Activated naive CD8-positive, alpha-beta T cell treated with anti-CD3 and anti-CD28 coated beads for 36 hours (primary cell): ENCODE data around the gene HGF. TPM values are rescaled to one million over a fixed set of nuclear protein-coding genes. Genes with fewer than 3 reads are reported as not detected.
"Not testable (repeated sequence)": the region's sequence is repeated elsewhere in the genome, so short reads cannot be mapped to it uniquely, and the experiment has no call there.

Source experiments
- DNase-seq: peaks from one replicate; pipeline ENCODE4 v3.0.0; 2021
- H3K27ac Mint-ChIP-seq: one replicate; pipeline ENCODE4 v1.8.0; 2022; ENCODE audit warnings: mild to moderate bottlenecking, moderate library complexity, mixed read lengths
- H3K27me3 Mint-ChIP-seq: one replicate; pipeline ENCODE4 v1.8.0; 2022; ENCODE audit warnings: mild to moderate bottlenecking, mixed read lengths
- H3K36me3 Mint-ChIP-seq: one replicate; pipeline ENCODE4 v1.8.0; 2021; ENCODE audit warnings: mild to moderate bottlenecking, mixed read lengths
- H3K4me1 Mint-ChIP-seq: one replicate; pipeline ENCODE4 v1.8.0; 2021; ENCODE audit warnings: mixed read lengths
- H3K4me3 Mint-ChIP-seq: one replicate; pipeline ENCODE4 v1.8.0; 2022; ENCODE audit warnings: mild to moderate bottlenecking, moderate library complexity, mixed read lengths
- H3K9me3 Mint-ChIP-seq: one replicate; pipeline ENCODE4 v1.8.0; 2022; ENCODE audit warnings: mixed read lengths
- total RNA-seq, 2 experiments: library from RNA; stranded (reverse); gene quantifications; one replicate each; pipeline ENCODE4 v1.2.3, GENCODE V29; 2021

The HGF gene
- total RNA-seq = not detected

GRCh38 chr7:81769891-81770727 lies at the start of gene HGF:
Gene HGF, minus strand, starts transcription at chr7:81770047. Its CDS starts 76 bp downstream, at chr7:81769971.
- no peak within 1 kb of the TSS for H3K4me3 Mint-ChIP-seq
- H3K27ac Mint-ChIP-seq = no peak within 1 kb of the TSS
- H3K4me1 Mint-ChIP-seq = no peaks in the 10 kb centered on the region

GRCh38 chr7:81816312-81816711 lies 46.5 kb upstream of the HGF start:
- no peaks in the 10 kb centered on the region for H3K27me3 Mint-ChIP-seq
- no peak overlapping the region for H3K27ac Mint-ChIP-seq
- H3K36me3 Mint-ChIP-seq = no peaks in the 10 kb centered on the region
- H3K9me3 Mint-ChIP-seq = no peaks in the 10 kb centered on the region
- H3K4me1 Mint-ChIP-seq = no peaks in the 10 kb centered on the region
- no peak overlapping the region for H3K4me3 Mint-ChIP-seq
- DNase-seq = no peak

More at GRCh38 chr7:81769891-81770727, at the start of gene HGF:
- Mint-ChIP-seq H3K27me3 (peaks cover 15% of the 10 kb centered on the region), H3K36me3 (no peaks in the 10 kb centered on the region), H3K9me3 (no peaks in the 10 kb centered on the region)
- no peak for DNase-seq

GRCh38 chr7:81812866-81813476 lies 43.1 kb upstream of the HGF start:
- not testable (repeated sequence) for H3K36me3 Mint-ChIP-seq, H3K4me3 Mint-ChIP-seq, H3K27me3 Mint-ChIP-seq, H3K9me3 Mint-ChIP-seq, H3K27ac Mint-ChIP-seq, H3K4me1 Mint-ChIP-seq, DNase-seq

DNA sequence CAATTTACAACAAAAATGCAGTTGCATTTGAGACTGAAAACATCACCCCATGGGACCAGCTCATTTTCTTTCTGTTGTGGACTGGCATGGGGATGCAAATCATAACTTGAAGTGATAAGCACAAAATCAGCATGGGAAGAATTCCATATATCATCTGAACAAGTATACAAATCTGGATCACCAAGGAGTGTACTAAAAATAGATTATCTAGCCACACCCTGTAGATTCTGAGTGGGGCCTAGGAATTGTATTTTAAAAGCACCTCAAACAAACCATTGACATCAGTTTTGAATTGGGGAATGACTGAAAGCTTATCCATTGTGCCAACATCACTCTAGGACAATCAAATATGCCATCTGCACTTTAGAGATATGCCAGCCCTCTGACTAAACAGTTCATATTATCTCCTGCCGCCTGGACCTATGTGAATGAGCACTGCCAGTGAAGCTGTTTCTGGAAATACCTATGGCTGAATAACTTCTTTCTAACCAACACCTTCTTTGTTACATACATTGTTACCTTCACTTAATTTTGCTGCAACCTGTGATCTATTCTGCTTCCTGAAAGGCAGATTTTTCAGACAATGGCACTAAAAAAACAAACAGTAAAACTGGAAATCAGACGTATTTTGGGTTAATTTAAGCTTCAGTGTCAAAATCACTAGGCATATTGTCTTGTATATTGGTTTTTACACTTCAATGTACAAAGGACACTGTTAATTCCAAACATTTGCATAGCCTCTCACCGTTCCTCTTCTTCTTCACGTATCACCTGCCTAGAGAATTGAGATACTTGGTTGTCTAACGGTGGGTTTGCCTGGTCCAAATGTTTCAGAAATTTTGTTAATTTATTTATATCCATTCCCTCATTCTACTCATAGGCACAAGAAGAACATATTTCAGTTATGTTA lies 42.4 kb upstream of the HGF start:
- Mint-ChIP-seq H3K4me3 (no peak overlapping the region), H3K9me3 (peaks cover 3% of the 10 kb centered on the region), H3K27me3 (no peaks in the 10 kb centered on the region), H3K4me1 (no peaks in the 10 kb centered on the region), H3K36me3 (no peaks in the 10 kb centered on the region), H3K27ac (no peak overlapping the region)
- no peak for DNase-seq

GRCh38 chr7:81810476-81811155 lies 40.8 kb upstream of the HGF start:
- H3K4me3 Mint-ChIP-seq = no peak overlapping the region
- no peak for DNase-seq
- H3K27ac Mint-ChIP-seq = no peak overlapping the region
- peaks cover 3% of the 10 kb centered on the region for H3K9me3 Mint-ChIP-seq
- H3K36me3 Mint-ChIP-seq = no peaks in the 10 kb centered on the region
- no peaks in the 10 kb centered on the region for H3K27me3 Mint-ChIP-seq
- no peaks in the 10 kb centered on the region for H3K4me1 Mint-ChIP-seq

DNA sequence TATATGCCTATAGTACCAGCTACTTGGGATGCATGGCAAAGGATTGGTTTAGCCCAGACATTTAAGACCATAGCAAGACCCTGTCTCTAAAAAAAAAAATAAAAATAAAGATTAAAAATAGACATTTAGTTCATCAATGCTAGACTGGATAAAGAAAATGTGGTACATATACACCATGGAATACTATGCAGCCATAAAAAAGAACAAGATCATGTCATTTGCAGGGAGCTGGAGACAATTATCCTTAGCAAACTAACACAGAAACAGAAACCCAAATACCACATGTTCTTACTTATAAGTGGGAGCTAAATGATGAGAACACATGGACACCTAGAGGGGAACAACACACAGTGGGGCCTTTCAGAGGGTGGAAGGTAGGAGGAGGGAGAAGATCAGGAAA lies 38.5 kb upstream of the HGF start:
- H3K27ac Mint-ChIP-seq, H3K9me3 Mint-ChIP-seq, H3K27me3 Mint-ChIP-seq, H3K4me1 Mint-ChIP-seq, H3K4me3 Mint-ChIP-seq, H3K36me3 Mint-ChIP-seq, DNase-seq: not testable (repeated sequence)

DNA sequence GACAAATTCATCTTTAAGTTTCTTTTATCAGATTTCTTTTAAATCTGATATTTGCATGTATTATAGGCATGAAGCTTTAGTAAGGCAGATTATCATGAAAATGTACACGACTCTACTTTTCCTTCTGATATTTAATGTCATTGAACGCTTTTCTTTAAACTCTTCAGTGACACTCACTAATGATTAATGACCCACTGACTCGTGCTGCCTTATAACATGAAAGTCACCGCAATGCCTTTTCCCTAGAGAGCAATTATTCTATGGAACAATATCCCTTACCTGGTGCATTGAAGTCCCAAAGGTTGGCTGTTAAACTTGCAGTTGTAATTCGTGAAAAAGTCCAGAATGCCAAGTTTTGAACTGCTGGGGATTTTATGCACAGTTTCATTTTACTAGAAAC lies 33.4 kb upstream of the HGF start:
- Mint-ChIP-seq H3K4me3 (no peak overlapping the region), H3K4me1 (no peaks in the 10 kb centered on the region), H3K9me3 (peaks cover under 1% of the 10 kb centered on the region), H3K36me3 (no peaks in the 10 kb centered on the region), H3K27me3 (no peaks in the 10 kb centered on the region), H3K27ac (no peak overlapping the region)
- DNase-seq = no peak

DNA sequence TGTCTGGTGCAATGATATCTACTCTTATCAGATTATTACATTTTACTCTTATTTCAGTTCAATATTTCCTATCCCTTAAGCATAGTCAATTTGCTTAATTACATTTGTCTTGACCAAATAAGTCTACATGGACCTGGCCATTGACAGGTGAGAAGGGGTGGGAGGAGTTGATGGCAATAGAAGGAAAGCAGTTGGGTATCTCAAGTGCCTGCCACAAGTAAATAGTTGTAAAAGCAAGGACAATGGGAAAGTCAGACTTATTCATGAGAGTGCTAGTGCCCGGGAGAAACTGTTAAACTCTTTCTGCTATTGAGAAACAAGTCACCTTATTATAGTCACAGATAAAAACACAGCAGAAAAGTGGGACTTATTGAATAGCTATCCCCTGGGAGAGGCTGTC lies 32.4 kb upstream of the HGF start:
- DNase-seq = no peak
- Mint-ChIP-seq H3K36me3 (no peaks in the 10 kb centered on the region), H3K4me1 (no peaks in the 10 kb centered on the region), H3K27me3 (no peaks in the 10 kb centered on the region), H3K4me3 (no peak overlapping the region), H3K27ac (no peak overlapping the region), H3K9me3 (no peaks in the 10 kb centered on the region)

- Mint-ChIP-seq H3K27ac (no peak overlapping the region), H3K9me3 (no peaks in the 10 kb centered on the region), H3K4me3 (no peak overlapping the region), H3K36me3 (no peaks in the 10 kb centered on the region), H3K27me3 (no peaks in the 10 kb centered on the region), H3K4me1 (no peaks in the 10 kb centered on the region)
- no peak for DNase-seq
These were observed 31.7 kb upstream of the HGF start for GRCh38 chr7:81801532-81801931.

- Mint-ChIP-seq H3K4me1 (no peaks in the 10 kb centered on the region), H3K9me3 (no peaks in the 10 kb centered on the region), H3K4me3 (no peak overlapping the region), H3K27me3 (no peaks in the 10 kb centered on the region), H3K36me3 (no peaks in the 10 kb centered on the region), H3K27ac (no peak overlapping the region)
- DNase-seq = no peak
These were observed 22.0 kb upstream of the HGF start for GRCh38 chr7:81791568-81792518.

- H3K4me1 Mint-ChIP-seq = no peaks in the 10 kb centered on the region
- no peak for DNase-seq
- no peak overlapping the region for H3K27ac Mint-ChIP-seq
- no peak overlapping the region for H3K4me3 Mint-ChIP-seq
- no peaks in the 10 kb centered on the region for H3K27me3 Mint-ChIP-seq
- H3K9me3 Mint-ChIP-seq = no peaks in the 10 kb centered on the region
- H3K36me3 Mint-ChIP-seq = no peaks in the 10 kb centered on the region
These were observed 20.8 kb upstream of the HGF start for GRCh38 chr7:81790686-81791085.

GRCh38 chr7:81790120-81790500 lies 20.3 kb upstream of the HGF start:
- Mint-ChIP-seq H3K4me3 (no peak overlapping the region), H3K36me3 (no peaks in the 10 kb centered on the region)

GRCh38 chr7:81789406-81790119 lies 19.7 kb upstream of the HGF start:
- no peaks in the 10 kb centered on the region for H3K27me3 Mint-ChIP-seq

More at GRCh38 chr7:81790120-81790500, 20.3 kb upstream of the HGF start:
- H3K27ac Mint-ChIP-seq = no peak overlapping the region
- H3K27me3 Mint-ChIP-seq = no peaks in the 10 kb centered on the region
- no peak for DNase-seq
- no peaks in the 10 kb centered on the region for H3K9me3 Mint-ChIP-seq
- no peaks in the 10 kb centered on the region for H3K4me1 Mint-ChIP-seq

More at GRCh38 chr7:81789406-81790119, 19.7 kb upstream of the HGF start:
- DNase-seq = no peak
- Mint-ChIP-seq H3K4me1 (no peaks in the 10 kb centered on the region), H3K36me3 (no peaks in the 10 kb centered on the region), H3K4me3 (no peak overlapping the region), H3K27ac (no peak overlapping the region), H3K9me3 (no peaks in the 10 kb centered on the region)
